NCI-H2227 (cell line): ENCODE measurements around the gene PRKACB.

Source experiments
- DNase-seq: peaks from one replicate; lab custom pipeline; 2025; ENCODE audit not compliant: unreplicated experiment; lab: John Stamatoyannopoulos, UW

PRKACB gene

DNA sequence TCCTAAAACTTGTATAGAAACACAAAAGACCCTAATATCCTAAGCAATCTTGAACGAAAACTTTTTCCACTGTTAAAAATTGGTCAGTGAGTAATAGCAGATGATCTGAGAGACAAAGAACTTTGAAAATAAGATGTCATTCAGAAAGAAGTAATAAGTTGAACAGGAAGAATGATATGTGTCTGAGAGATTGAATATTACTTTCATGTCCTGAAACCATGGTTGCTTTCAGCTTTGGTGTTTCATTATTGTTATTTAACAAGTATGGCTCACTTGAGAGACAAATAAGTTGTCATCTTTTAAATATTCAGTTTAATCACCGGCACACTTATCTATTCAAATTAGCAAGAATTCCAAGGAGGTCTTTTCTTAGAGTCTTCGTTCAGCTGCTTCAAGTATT is 11.4 kb downstream of the PRKACB start:
- no peak for DNase-seq

DNA sequence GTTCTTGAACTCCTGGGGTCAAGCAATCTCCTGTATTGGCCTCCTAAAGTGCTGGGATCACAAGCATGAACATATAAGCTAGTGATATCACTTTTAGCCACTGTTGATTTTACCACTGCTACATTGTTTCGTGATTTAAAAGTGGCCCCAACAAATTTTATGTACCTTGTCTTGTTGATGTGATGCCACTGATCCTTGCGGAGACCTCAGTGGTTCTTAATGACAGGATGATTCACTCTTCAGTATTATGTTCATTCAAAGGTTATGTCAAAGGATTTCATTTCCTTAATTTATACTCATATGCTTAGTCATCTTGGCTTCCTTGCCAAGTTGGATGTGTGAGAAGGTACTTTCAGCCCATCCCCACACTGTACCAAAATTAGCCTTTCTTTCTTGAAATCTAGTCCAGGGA is 12.1 kb downstream of the PRKACB start:
- no peak for DNase-seq

DNA sequence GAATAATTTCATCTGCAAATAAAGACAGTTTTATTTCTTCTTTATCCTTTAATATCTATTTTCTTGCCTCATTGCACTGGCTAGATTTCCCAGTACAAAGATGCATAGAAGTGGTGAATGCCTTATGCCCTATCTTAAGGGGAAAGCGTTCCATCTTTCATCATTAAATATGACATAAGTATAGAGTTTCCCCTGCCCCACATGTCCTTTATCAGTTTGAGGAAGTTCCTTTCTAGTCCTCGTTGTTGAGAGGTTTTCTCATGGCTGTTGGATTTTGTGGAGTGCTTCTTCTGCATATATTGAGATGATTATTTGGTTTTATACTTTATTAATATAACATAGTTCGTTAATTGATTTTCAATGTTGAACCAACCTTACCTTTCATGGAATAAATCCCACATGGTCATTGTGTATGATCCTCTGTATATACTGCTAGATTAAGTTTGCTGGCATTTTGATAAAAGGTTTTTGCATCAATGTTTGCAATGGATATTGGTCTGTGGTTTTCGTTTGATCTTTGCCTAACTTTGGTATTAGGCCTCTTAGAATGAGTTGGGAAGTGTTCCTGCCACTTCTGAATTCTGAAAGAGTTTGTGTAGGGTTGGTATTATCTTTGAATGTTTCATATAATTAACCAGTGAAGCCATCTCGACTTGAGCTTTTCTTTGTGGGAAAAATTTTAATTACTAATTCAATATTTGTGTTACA is 15.6 kb downstream of the PRKACB start:
- DNase-seq = no peak

DNA sequence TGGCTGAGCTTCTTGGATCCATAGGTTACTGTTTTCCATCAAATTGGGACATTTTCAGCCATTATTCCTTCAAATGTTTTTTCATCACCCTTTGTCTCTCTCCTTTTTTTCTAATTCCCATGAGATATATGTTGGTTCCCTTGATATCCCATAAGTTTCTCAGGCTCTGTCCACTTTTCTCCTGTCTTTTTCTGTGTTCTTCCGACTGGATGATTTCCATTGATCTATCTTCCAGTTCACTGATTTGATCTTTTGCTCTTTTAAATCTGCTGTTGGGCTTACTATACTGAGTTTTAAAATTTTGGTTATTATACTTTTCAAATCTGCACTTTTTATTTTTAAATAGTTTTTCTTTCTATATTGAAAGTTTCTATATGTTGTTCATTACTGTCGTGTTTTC is 18.2 kb downstream of the PRKACB start:
- no peak for DNase-seq

DNA sequence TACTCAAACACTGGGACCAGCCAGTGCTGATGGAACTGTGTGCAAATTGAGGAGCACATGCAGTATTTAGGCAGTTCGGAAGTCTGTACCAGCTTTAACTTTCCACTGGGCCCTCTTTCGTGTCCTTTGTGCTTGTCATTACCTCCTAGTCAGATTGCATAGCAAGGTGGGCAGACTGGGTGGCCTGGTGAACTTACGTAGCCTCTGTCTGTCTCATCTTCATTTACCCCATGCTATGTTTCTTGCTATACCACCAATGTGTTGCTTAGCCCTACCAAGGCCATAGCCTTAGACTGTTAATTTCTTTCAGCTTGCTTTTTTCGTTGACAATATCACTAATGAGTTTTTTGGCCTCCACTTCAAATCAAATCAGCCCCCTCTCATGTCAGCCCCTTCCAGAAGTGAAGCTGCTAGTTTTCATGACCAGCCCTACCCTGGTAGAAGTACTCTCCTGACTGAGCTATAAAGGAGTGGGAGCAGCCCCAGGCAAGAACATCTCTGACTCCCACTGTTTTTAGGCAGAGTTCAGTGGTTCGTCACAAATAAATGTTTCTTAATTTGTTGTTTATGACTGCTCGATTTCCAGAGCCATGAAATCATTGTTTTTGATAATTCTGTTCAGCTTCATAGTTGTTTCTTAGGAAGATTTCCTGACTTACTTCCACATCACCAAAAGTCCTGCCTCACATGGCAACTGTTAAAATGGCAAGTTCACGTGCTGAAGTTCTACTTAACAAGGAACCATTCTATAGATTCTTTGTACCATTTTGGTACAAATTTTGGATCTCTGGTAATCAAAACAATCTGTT is 19.3 kb downstream of the PRKACB start:
- no peak for DNase-seq

DNA sequence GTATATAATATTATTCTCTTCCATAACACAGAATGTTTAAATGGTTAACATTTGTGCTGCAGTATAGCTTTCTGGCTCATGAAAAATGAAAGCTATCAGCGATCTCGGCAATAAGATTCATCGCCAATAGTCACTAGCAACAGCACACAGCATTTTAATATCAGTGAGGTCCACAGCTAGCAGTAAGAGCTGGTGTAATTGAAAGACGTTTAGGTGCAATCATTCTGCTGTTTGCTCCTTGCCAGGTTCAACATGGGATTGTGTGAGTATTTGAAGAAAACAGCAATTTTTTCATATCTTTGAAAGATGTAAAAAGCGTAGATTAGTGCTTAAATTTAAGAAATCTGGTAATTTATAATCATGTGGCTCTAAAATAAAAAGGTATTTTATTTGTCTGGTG is 20.1 kb downstream of the PRKACB start:
- peak; percentile 80 for DNase-seq

DNA sequence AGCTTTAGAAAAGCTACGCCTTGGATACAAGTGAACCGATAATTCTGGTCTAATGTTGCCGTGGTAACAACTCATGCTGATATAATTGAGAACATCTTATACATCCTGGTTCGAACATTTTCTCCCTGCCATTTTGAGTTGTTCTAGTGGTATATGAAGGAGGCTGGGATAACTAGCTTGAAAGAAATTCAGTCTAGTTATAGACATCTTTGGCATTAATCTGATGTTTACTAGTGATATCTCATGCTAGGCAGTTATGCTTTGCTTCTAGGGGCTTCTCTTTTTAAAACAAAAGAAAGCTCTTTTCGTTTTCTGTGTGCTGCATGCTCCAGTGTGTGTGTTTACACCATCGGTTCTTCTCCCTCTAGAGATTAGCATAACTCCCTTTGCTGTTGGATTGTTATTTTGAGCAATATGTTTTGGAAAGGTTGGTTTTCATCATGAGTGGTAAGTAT is 20.5 kb downstream of the PRKACB start:
- peak; percentile 81 for DNase-seq

DNA sequence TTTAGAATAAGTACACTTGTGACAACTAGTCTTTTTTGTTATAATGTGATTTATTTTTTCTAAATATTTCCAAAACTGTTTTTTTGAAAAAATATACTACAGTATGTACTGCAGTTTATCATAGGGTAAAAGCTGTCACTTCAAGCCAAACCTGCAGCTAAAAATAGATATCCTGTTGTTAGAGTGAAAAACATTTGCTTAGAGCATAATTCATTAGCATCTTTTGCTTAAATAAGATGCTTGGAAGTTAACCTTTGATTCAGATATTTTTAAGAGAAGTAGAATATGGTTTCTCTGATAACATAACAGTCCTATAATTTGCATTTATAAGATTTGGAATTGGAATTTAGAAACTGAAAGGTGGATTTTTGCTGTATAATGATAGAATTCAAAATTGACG is 21.5 kb downstream of the PRKACB start:
- no peak for DNase-seq

DNA sequence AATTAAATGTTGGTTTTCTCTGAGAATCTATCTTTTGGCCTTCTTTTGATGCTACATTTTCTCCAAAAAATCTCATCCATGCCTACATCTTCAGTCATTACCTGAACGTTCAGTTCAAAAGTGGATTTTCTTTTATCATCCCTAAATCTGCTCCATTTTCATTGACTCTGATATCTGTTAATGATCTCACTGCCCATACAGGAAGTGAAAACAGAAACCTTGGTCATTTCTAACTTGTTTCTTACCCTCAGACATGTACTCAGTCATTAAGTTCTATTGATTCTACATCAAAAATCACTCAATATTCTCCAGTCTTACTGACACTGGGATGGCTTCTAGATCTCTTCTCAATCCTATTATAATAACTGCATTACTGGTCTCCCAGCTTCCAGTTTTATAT is 22.7 kb downstream of the PRKACB start:
- DNase-seq = no peak

DNA sequence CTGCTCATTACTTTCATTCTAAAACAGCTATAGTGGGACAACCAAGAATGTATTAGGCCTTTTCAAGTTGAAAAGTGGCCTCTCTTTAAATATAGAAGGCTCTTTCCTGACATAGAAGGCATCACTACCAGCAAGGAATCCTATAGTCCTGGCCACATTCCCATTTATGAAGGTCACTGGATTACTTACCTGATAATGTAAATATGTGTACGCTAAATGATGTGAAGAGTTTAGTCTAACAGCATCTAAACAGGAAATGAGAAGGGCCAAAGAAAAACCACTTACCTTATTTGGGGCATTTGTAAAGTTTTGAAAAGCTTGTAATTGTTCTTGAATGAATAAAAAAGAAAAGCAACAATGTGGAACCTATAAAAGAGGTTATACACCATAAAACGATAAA is 24.7 kb downstream of the PRKACB start:
- no peak for DNase-seq

DNA sequence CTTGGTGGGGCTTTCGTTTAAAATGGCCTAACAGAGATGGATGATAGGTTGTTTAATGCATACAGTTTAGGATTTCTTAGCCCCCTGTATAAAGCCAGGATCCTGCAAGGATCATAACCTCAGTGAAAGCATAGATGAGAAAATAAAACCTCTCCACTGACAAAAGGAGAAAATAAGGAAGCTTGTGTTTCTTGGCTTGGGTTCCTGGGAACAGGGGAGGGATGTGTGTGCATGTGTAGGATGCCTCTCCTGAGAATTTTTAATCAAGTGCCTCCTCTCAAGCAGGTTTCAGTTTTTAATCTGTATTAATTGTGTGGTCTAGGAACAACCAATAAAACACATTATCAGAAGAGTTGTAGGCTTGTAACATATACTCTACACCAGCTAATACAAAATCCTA is 26.1 kb downstream of the PRKACB start:
- DNase-seq = no peak

DNA sequence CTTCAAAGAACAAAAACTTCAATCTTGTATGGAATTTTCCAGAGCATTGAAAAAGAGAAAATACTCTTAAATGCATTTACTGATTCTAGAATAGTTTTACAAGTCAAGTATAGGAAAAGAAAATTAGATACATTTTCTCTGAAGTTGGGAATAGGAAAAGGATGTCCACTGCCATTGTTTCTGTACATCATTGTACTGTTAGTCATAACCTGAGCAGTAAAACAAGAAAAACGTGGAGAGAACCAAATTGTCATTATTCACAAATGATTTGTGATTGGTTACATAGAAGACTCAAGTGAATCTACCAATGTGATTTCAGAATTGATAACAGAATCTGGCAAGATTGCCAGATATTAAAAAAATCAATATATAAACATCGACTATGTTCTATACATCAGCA is 27.4 kb downstream of the PRKACB start:
- no peak for DNase-seq

DNA sequence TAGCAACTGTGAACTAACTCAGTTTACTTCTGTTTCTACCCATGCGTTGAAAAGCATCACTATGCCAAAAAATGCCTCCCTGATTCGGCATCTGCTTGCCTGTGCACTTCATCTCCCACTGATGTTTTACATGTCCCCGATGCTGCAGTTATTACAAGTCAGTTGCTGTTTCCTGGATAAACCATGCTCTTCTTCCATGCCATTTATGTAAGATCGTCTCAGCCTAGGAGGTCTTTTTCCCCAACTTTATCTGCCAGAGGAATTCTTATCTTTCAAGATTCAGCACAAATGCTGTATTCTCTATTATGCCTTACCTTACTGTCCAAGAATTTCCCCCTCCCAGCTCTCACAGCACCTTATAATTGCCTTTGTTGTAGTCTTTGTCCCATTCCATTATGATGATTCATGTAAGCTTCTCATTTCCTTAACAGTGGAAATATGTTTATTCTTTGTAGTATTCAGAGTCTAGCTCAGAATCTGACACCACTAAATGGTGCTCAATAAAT is 30.0 kb downstream of the PRKACB start:
- no peak for DNase-seq

DNA sequence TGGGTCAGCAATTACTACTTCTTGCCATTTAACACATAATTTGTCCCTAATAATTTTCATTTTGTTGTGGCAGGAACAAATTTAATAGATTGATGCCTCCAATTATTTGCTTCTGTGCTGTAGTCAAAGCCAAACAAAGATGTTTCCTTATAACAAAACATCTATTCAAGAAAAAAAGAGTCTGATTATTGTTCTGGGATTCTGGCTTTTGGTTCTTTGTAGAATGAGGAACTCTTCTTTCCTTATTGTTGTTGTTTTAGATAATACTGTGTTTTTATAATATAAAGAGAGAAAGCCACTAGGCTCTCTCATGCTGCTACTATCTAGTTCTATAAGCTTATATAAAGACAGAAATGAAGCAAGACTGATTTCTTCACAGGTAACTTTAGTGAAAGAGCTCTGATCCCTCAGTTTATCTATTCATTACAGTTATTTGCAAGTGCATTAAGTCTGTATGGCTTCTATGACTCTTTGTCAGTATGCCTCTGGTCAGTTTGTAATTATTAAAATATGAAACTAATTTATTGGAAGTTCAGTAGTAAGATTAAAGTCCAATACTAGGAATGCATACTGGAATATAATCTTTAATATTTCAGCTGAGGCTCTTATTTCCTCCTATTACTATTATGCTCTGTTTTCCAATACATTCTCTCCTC is 37.4 kb downstream of the PRKACB start:
- no peak for DNase-seq

DNA sequence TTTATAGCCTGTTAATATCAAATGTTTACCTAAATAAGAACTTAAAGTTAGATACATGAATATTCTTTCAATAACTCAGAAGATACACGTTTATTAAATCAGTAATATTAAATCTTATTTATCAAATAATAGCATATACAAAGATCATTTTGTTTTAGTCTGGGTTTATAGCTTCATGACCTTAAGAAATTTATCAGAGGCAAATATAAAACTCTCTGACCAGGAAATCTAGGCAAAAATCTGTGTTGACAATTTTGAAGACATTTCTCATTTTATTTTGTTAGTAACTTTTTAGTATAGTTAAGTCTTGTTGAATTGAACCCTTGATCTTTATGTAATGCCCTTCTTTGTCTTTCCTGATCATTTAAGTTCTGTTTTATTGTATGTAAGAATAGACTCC is 46.4 kb downstream of the PRKACB start:
- DNase-seq = no peak

DNA sequence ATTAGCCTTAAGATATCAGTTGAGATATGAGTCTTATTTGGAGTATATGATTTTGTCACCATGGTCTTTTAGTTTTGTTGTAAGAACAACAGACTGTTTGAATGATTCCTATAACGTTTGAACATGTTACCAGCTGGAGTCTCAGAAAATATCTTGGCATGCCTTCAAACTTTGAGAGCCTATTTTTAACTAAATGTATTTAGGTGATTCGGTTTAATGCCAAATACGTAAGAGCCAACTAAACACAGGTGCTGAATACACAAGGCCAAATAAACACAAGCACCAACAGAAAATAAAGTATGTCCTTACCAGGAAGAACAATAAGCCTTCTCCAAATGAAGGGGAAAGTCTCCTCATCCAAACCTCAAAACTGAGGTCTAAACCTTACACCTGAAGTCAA is 48.6 kb downstream of the PRKACB start:
- DNase-seq = no peak

DNA sequence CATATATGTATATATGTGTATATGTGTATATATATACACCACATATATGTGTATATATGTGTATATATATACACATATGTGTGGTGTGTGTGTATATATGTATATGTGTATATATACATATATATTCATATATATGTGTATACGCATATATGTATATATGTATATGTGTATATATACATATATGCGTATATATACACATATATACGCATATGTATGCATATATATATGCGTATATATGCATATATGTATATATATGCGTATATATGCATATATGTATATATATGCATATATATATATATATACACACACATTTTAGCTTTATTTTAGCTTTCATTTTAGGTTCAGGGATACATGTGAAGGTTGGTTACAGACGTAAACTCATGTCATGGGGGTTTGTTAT is 54.8 kb downstream of the PRKACB start:
- no peak for DNase-seq

DNA sequence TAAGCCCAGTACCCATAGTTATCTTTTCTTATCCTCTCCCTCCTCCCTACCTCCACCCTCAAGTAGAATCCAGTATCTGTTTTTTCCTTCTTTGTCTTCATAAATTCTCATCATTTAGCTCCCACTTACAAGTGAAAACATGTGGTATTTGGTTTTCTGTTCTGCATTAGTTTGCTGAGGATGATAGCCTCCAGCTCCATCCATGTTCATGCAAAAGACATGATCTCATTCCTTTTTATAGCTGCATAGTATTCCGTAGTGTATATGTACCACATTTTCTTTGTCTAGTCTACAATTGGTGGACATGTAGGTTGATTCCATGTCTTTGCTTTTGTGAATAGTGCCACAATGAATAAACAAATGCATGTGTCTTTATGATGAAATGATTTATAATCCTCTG is 55.2 kb downstream of the PRKACB start:
- no peak for DNase-seq

DNA sequence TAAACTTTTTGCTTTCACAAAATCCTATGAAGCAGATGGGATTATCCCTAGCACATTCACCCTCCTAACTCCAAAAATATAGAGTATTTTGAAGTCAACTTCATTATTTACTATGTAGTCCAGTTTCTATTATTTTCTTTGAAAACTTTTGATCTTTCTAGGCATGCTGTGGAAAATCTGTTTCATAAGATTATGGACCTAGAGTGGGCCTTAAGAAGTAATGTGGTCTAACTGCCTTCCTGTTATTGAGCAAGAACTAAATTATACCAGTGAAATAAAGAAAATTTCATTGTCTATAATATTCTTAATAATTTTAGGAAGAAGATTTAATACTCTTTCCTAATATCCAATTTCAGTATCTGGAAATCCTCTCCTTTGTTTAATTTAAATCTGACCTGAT is 58.1 kb downstream of the PRKACB start:
- DNase-seq = no peak

DNA sequence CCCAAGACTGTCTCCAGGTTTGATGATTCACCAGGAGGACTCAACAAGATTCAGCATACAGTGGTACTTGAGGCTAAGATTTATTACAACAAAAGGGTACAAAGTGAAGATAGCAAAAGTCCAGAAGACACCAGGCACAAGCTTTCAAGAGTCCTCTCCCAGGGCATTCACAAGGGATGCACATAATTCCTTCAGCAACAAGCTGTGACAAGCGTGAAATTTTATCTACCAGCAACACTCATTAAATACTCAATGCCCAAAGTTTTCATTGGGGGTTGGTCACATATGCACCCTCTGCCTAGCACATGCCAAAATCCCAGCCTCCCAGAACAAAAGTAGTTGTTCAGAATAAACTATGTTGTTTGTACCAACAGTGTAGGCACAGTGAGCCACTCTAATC is 62.3 kb downstream of the PRKACB start:
- no peak for DNase-seq

DNA sequence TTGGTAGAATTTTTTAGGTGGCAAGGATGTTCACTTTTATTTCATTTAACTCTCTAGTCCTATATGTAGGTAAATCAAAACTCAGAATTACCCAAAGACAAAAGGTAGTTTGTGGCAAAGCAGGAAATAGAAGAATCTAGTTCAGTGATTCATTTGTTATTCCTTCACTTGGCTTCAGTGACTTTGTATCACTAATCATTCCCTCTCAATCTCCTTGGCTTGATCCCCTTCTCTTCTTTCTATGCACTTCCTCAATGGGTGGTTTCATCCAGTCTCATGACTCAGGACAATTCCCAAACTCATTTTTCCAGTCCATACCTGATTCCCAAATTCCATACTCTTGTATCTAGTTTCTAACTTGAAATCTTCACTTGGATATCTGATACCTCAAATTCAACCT is 64.9 kb downstream of the PRKACB start:
- no peak for DNase-seq
